Skeletal muscle tissue (tissue), 4 donors: Measurements from ENCODE around the gene GAS6. TPM values are rescaled to one million over a fixed set of nuclear protein-coding genes. Genes with fewer than 3 reads are reported as not detected.
A peak's percentile ranks its signal among the peaks of the same experiment; 100 is the strongest.

ENCODE experiments used
- H3K27ac ChIP-seq: one replicate; pipeline ENCODE4 v1.7.0; 2013; ENCODE audit warnings: mild to moderate bottlenecking, low read depth, low read length, inconsistent platforms
- H3K27me3 ChIP-seq, 3 donors: one replicate each; pipeline ENCODE4 v1.7.0; 2013; ENCODE audit warnings: low read length in 3 of 3; ENCODE audit not compliant: control insufficient read depth in 3 of 3, insufficient read depth in 3 of 3
- H3K36me3 ChIP-seq, 3 donors: one replicate each; pipeline ENCODE4 v1.7.0; 2013; ENCODE audit warnings: low read length in 3 of 3; ENCODE audit not compliant: control insufficient read depth in 3 of 3, insufficient read depth in 3 of 3
- H3K4me1 ChIP-seq, 3 donors: one replicate each; pipeline ENCODE4 v1.7.0; 2013; ENCODE audit warnings: low read length in 3 of 3, mild to moderate bottlenecking in 3 of 3; ENCODE audit not compliant: control insufficient read depth in 3 of 3, insufficient read depth in 3 of 3
- H3K4me3 ChIP-seq, 3 donors: one replicate each; pipeline ENCODE4 v1.7.0; 2013; ENCODE audit warnings: low read length in 3 of 3
- H3K9ac ChIP-seq, 3 donors: one replicate each; pipeline ENCODE4 v1.7.0; 2013; ENCODE audit warnings: low read length in 3 of 3, mild to moderate bottlenecking in 3 of 3, moderate library complexity in 2 of 3, low read depth in 1 of 3
- H3K9me3 ChIP-seq, 3 donors: one replicate each; pipeline ENCODE4 v1.7.0; 2013; ENCODE audit warnings: low read length in 3 of 3; ENCODE audit not compliant: control insufficient read depth in 3 of 3
- total RNA-seq: library from RNA; depleted of rRNA; stranded (reverse); fragments of >200 nt; gene quantifications from one replicate; pipeline ENCODE4 v1.2.3, GENCODE V29; 2014
- donor health status: Osteomylitis.

GAS6 gene
- total RNA-seq, 1 donor from 2014 or later, result 25.1 TPM

DNA sequence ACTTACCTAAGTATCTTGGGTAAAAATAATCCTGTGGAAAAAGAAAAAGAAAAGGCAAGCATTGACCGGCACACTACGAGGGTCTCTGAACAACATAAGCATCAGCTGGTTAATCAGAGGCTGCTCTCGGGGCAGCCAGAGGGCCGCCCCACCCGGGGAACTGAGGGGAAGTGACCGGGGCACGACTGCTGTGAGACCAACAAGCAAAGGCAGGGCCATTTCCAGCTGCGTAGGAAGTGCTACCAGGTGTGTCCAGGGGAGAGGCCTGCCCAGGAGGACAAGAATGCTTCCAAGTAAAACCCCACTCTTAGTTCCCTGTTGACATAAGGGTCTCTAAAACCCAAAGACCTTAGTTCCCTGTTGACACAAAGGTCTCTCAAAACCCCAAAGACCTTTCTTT lies 15.9 kb downstream of the GAS6 start:
- H3K27me3 ChIP-seq, result no peaks in the 10 kb centered on the region
- H3K9ac ChIP-seq, result no peak overlapping the region
- peaks cover 25 to 45% (median 42%) of the 10 kb centered on the region in 3 donors for H3K4me1 ChIP-seq
- no peak overlapping the region for H3K4me3 ChIP-seq
- H3K36me3 ChIP-seq, result peaks cover 14 to 21% (median 20%) of the 10 kb centered on the region in 3 donors
- no peaks in the 10 kb centered on the region for H3K9me3 ChIP-seq
- no peak overlapping the region for H3K27ac ChIP-seq

DNA sequence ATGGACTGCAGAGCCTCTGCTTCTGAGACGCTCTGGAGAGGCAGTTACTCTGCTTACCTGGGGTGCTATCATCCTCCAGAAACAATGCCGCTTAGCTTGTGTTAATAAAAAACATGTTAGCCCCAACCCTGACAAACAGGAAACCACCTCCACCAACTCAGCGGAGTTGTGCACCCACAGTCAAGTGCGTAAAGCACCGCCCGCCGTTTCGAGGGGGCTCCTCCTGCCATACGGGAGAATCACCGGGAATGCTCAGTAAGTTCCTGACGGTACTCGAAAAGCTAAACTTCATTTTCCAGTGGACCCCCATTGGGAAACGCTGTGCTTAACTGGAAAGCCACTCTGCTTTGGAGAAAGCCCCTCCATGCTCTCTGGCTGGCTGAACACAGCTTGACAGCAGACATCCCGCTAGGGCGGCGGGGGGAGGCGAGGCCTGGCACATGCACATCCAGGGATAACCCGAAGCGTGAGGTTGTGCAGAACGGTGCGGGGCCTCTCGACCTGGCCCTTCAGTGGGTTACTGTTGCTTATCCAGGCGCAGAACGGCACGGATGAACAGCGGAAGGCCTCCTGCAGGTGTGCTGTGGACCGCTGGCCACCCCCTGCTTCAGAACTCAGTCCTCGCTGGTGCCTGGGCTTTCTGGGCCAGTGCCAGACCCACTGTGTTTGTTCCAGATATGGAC lies 17.1 kb downstream of the GAS6 start:
- Histone ChIP-seq H3K27ac (no peak overlapping the region), H3K4me1 (peaks cover 18 to 39% (median 34%) of the 10 kb centered on the region in 3 donors), H3K9ac (no peak overlapping the region), H3K9me3 (no peaks in the 10 kb centered on the region), H3K4me3 (no peak overlapping the region), H3K27me3 (no peaks in the 10 kb centered on the region), H3K36me3 (peaks cover 14 to 23% (median 22%) of the 10 kb centered on the region in 3 donors)

DNA sequence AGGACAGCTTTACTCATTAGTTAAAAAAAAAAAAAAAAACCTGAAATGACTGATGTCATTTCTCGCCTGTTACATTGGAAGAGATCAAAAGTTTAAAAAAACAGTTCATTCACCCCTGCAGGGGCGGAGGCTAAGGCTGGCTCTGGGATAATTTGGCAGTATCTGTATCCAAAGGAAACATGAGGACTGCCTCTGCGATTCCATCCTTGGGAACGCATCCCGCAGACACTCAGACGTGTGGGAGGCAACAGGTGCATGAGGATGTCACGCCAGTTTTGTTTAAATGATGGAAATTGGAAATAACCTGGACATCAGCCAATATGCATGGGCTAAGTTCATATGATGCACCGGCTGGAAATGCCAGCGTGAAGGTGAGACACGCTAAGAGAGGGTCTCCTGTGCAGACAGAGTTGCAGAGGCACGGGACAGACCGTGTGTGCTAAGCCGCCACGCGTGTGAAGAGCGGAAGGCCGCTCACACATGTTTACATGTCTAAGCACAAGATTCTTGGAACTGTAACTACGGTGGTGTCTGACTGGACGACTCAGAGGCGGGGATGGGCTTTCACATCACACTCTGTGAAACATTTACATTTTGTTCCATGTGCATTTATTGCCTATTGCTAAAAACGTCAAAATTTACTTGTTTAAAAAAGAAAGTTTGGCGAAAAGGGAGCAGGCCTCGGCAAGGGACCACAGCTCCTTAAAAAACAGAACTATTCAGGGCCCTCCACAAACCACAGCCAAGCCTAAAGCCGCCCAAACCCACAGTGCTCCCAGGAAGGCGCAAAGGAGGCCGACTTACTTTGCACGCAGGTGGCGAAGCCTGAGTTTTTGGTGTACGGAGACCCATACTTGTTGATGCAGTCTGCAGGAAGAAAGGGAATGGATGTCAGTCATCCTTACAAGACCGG lies 17.9 kb downstream of the GAS6 start:
- Histone ChIP-seq H3K4me1 (peaks cover 22 to 47% (median 38%) of the 10 kb centered on the region in 3 donors), H3K36me3 (peaks cover 16 to 23% (median 22%) of the 10 kb centered on the region in 3 donors), H3K27me3 (no peaks in the 10 kb centered on the region), H3K27ac (no peak overlapping the region), H3K9me3 (no peaks in the 10 kb centered on the region), H3K9ac (no peak overlapping the region), H3K4me3 (no peak overlapping the region)

DNA sequence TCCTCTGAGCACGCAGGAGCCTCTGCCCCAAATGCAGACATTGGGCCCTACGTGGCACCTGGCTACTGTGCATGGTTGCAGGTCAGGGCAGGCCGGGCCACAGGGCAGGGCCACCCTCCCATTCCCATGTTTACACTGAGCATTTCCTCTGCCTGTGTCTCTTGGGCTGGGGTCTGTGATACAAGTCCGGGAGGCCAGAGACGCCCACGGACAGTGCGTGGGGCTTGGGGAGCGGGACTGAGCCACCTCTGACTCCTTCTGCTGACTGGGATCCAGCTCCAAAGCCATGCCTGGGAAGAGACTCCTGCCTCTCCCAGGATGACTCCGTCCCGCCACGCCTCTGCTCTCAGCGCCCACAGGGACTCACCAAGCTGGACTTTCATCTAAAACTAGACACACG lies 18.8 kb downstream of the GAS6 start:
- no peaks in the 10 kb centered on the region for H3K9me3 ChIP-seq
- H3K36me3 ChIP-seq, result peaks cover 19 to 28% (median 23%) of the 10 kb centered on the region in 3 donors
- H3K4me3 ChIP-seq, result peak overlapping the region in 1 of 3 donors; percentile 6
- no peak overlapping the region for H3K9ac ChIP-seq
- H3K4me1 ChIP-seq, result peaks cover 30 to 51% (median 46%) of the 10 kb centered on the region in 3 donors
- no peaks in the 10 kb centered on the region for H3K27me3 ChIP-seq
- H3K27ac ChIP-seq, result no peak overlapping the region

DNA sequence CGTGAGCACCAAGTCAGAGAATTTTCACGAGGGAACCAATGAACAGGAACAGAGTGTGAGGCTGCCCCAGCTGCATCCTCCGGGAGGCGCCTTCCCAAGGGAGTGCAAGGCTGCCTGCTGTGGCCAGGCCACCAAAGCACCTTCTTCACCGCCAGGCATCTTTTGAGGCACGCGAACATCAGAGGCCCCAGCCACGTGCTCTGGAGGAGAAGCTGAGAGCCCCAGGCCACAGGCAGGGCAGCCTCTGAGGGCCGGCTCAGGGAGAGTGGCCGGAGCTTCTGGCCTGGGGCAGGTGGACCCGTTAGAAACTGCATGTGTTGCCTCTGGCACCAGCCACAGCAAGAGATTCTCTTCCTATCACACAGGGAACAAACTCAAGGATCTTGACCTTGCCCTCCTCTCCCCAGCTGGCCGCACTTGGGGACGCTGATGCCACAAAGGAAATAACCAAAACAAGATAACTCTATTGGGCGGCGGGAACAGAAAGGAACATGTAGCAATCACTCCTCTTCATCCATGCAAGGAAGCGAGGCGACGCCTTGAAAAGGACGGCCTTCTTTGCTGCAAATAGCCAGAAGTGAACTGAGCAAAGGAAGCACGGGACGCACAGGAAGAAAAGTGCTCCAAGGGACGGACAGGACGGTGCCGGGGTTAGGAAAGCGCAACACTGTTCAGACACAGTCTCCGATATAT lies 19.9 kb downstream of the GAS6 start:
- Histone ChIP-seq H3K36me3 (peaks cover 19 to 28% (median 23%) of the 10 kb centered on the region in 3 donors), H3K27ac (no peak overlapping the region), H3K4me3 (no peak overlapping the region), H3K9me3 (no peaks in the 10 kb centered on the region), H3K9ac (peak overlapping the region in 1 of 3 donors; percentile 25), H3K27me3 (no peaks in the 10 kb centered on the region), H3K4me1 (peaks cover 35 to 53% (median 51%) of the 10 kb centered on the region in 3 donors)

DNA sequence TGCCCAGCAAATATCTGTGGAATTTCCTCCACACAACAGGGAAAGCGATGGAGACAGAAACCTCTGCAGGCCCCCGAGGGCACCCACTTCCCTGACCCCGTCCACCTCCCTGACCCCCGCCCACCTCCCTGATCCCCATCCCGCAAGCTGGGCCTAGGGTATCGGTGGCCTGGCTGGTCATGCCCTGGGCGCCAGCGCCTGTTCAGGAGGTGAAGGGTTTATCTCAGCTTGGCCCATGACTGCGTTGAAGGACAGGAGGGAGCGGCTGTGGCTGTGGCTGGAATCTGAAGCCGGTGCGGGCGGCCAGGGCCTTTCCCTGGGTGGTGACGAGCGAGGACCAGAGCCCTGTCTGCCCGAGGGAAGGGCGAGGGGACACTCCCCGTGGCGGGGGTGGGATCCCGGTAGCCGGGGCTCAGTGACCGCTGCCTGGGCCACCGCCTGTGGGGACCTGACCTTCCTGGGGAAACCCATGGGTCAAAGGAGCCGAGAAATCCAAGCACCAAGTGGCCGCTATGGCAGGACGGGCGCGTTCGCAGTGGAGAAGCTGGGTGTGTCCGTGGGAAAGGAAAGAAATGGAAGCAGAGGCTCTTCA lies 20.7 kb downstream of the GAS6 start:
- peaks cover 36 to 53% (median 51%) of the 10 kb centered on the region in 3 donors for H3K4me1 ChIP-seq
- H3K9me3 ChIP-seq, result no peaks in the 10 kb centered on the region
- H3K9ac ChIP-seq, result no peak overlapping the region
- no peaks in the 10 kb centered on the region for H3K27me3 ChIP-seq
- no peak overlapping the region for H3K27ac ChIP-seq
- H3K36me3 ChIP-seq, result peaks cover 19 to 28% (median 23%) of the 10 kb centered on the region in 3 donors
- no peak overlapping the region for H3K4me3 ChIP-seq

DNA sequence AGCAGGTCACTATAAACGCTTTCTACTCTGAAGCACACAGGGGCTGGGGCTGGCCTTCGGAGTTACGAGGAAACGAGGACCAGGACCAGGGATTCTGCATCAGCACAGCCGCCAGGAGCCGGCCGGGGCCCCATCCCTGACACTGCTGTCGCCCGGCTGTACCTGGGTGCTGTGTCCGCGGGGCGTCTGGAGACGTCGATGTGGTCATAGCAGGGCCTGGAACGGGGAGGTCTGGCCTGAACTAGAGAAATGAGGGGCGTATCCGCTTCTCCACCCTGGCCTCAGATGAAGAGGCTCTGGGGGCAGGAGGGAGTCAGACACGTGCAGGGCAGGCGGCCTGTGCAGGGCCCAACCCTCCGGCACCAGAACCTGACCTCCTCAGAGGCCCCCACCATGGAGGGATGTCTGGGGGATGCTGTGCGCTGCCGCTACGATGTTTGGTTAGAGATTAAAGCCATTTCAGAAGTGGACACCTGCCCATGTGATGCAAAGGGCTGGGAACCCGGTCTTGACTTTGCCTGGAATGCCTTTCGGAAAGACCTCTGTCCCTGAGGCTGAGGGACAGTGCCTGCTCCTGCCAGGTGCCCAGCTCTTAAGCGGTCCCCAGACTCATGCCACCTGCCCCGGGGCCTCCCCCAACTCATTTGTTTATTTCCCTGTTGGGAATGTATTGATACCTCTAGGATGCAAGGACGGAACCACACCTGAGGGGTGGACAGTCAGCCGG lies 21.4 kb downstream of the GAS6 start:
- no peaks in the 10 kb centered on the region for H3K9me3 ChIP-seq
- H3K27ac ChIP-seq, result no peak overlapping the region
- no peak overlapping the region for H3K9ac ChIP-seq
- peaks cover 19 to 28% (median 23%) of the 10 kb centered on the region in 3 donors for H3K36me3 ChIP-seq
- no peak overlapping the region for H3K4me3 ChIP-seq
- peaks cover 43 to 56% (median 52%) of the 10 kb centered on the region in 3 donors for H3K4me1 ChIP-seq
- no peaks in the 10 kb centered on the region for H3K27me3 ChIP-seq

DNA sequence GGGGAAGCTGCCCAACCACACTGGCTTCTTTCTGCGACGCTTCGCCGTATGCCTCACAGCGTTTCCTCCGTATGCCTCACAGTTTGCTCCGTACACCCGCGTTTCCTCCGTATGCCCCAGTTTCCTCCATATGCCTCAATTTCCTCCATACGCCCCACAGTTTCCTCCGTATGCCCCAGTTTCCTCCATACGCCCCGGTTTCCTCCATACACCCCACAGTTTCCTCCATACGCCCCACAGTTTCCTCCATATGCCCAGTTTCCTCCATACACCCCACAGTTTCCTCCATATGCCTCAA lies 22.6 kb downstream of the GAS6 start:
- Histone ChIP-seq H3K9me3 (no peaks in the 10 kb centered on the region), H3K27me3 (no peaks in the 10 kb centered on the region), H3K27ac (no peak overlapping the region), H3K4me3 (no peak overlapping the region), H3K9ac (no peak overlapping the region), H3K36me3 (peaks cover 11 to 20% (median 19%) of the 10 kb centered on the region in 3 donors), H3K4me1 (peaks cover 51 to 64% (median 59%) of the 10 kb centered on the region in 3 donors)
